ENCODE data around the gene TMEM163.
"Not testable (repeated sequence)": the region's sequence is repeated elsewhere in the genome, so short reads cannot be mapped to it uniquely, and the experiment has no call there.

- TF ChIP-seq HOXD13 (CRISPR knock-in tag; IDR thresholded peaks at IDR 0.05; ENCODE audit: borderline replicate concordance); REST (tag by site-specific recombination; IDR thresholded peaks at IDR 0.05); ZNF138 (tag by site-specific recombination; IDR thresholded peaks at IDR 0.05; ENCODE audit: borderline replicate concordance); KLF1 (tag by site-specific recombination; IDR thresholded peaks at IDR 0.05); ZNF239 (tag by site-specific recombination; IDR thresholded peaks at IDR 0.05); WT1 (tag by site-specific recombination; IDR thresholded peaks at IDR 0.05): not testable (repeated sequence)
- TF ChIP-seq, protein P1, sequence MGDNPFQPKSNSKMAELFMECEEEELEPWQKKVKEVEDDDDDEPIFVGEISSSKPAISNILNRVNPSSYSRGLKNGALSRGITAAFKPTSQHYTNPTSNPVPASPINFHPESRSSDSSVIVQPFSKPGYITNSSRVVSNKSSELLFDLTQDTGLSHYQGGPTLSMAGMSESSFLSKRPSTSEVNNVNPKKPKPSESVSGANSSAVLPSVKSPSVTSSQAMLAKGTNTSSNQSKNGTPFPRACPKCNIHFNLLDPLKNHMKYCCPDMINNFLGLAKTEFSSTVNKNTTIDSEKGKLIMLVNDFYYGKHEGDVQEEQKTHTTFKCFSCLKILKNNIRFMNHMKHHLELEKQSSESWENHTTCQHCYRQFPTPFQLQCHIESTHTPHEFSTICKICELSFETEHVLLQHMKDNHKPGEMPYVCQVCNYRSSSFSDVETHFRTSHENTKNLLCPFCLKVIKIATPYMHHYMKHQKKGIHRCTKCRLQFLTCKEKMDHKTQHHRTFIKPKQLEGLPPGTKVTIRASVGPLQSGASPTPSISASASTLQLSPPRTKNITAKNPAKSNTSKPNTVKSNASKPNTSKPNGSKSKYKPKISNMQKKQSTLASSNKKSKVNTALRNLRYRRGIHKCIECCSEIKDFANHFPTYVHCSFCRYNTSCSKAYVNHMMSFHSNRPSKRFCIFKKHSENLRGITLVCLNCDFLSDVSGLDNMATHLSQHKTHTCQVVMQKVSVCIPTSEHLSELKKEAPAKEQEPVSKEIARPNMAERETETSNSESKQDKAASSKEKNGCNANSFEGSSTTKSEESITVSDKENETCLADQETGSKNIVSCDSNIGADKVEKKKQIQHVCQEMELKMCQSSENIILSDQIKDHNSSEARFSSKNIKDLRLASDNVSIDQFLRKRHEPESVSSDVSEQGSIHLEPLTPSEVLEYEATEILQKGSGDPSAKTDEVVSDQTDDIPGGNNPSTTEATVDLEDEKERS (tag by site-specific recombination; IDR thresholded peaks at IDR 0.05), result not testable (repeated sequence)
These were observed 129.4 kb downstream of the TMEM163 start for GRCh38 chr2:134589171-134590083.
